GM19328 (cell line): Measurements from ENCODE around the gene RPL14.
"Not testable (repeated sequence)": the region's sequence is repeated elsewhere in the genome, so short reads cannot be mapped to it uniquely, and the experiment has no call there.

Source experiments
- ATAC-seq: cut with Tn5 transposase; IDR thresholded peaks from one replicate; pipeline ENCODE4 v1.9.1; 2021; ENCODE audit warnings: mild to moderate bottlenecking, moderate library complexity; ENCODE audit not compliant: unreplicated experiment

RPL14 gene

GRCh38 chr3:40456940-40457823 lies at the start of gene RPL14:
TSS of gene RPL14 (plus strand) at chr3:40457339. CDS start at chr3:40457472, 133 bp downstream.
- peak; percentile 56 for ATAC-seq

- ATAC-seq, result no peak
Measured at GRCh38 chr3:40407611-40408010, 49.5 kb upstream of the RPL14 start.

GRCh38 chr3:40414270-40414669 lies 42.9 kb upstream of the RPL14 start:
- no peak for ATAC-seq

GRCh38 chr3:40417845-40418543 lies 39.1 kb upstream of the RPL14 start:
- ATAC-seq, result no peak

- no peak for ATAC-seq
Measured at GRCh38 chr3:40422861-40423260, 34.3 kb upstream of the RPL14 start.

GRCh38 chr3:40427045-40427669 lies 30.0 kb upstream of the RPL14 start:
- ATAC-seq, result no peak

- no peak for ATAC-seq
Measured at GRCh38 chr3:40432793-40433192, 24.3 kb upstream of the RPL14 start.

- ATAC-seq, result no peak
Measured at GRCh38 chr3:40437889-40438288, 19.2 kb upstream of the RPL14 start.

- no peak for ATAC-seq
Measured at GRCh38 chr3:40445062-40445461, 12.1 kb upstream of the RPL14 start.

- ATAC-seq, result no peak
Measured at GRCh38 chr3:40445880-40446279, 11.3 kb upstream of the RPL14 start.

- ATAC-seq, result no peak
Measured at GRCh38 chr3:40450438-40450837, 6.7 kb upstream of the RPL14 start.

- ATAC-seq, result no peak
Measured at GRCh38 chr3:40451551-40451950, 5.6 kb upstream of the RPL14 start.

- ATAC-seq, result no peak
Measured at GRCh38 chr3:40452057-40452456, 5.1 kb upstream of the RPL14 start.

GRCh38 chr3:40452562-40452875 lies 4.6 kb upstream of the RPL14 start:
- no peak for ATAC-seq

- peak; percentile 92 for ATAC-seq
Measured at GRCh38 chr3:40452876-40453730, 4.0 kb upstream of the RPL14 start.

- no peak for ATAC-seq
Measured at GRCh38 chr3:40453933-40454332, 3.2 kb upstream of the RPL14 start.

GRCh38 chr3:40455328-40455727 lies 1.8 kb upstream of the RPL14 start:
- ATAC-seq, result no peak

- ATAC-seq, result no peak
Measured at GRCh38 chr3:40456279-40456939, 730 bp upstream of the RPL14 start.

GRCh38 chr3:40458473-40458872 lies 1.3 kb downstream of the RPL14 start:
- ATAC-seq, result no peak

GRCh38 chr3:40460481-40460880 lies 3.3 kb downstream of the RPL14 start:
- ATAC-seq, result not testable (repeated sequence)
